T-helper 2 cell treated with Interferon-gamma antibody and Interleukin-4, amounts not matched to agents 100 ng/mL and 5 ng/mL, for 36 hours (primary cell): ENCODE data around the gene SERPINC1. TPM values are rescaled to one million over a fixed set of nuclear protein-coding genes. Genes with fewer than 3 reads are reported as not detected.
"Not testable (repeated sequence)": the region's sequence is repeated elsewhere in the genome, so short reads cannot be mapped to it uniquely, and the experiment has no call there.

Experiments
- intact Hi-C: fragments of 100-400 bp; cut with micrococcal nuclease; formaldehyde crosslinking; loops from one replicate; pipeline ENCODE4 v1.15.1; 2023
- total RNA-seq: library from RNA; stranded (reverse); gene quantifications from 2 replicates; pipeline ENCODE4 v1.2.3, GENCODE V29; 2022

SERPINC1 gene
- total RNA-seq: 0.18 and 0.43 TPM in 2 replicates

- intact Hi-C loops: no loop called here
Observed at GRCh38 chr1:173917149-173917548, at the start of gene SERPINC1. SERPINC1 (minus strand) TSS chr1:173917327; CDS start chr1:173917259, 68 bp downstream.

DNA sequence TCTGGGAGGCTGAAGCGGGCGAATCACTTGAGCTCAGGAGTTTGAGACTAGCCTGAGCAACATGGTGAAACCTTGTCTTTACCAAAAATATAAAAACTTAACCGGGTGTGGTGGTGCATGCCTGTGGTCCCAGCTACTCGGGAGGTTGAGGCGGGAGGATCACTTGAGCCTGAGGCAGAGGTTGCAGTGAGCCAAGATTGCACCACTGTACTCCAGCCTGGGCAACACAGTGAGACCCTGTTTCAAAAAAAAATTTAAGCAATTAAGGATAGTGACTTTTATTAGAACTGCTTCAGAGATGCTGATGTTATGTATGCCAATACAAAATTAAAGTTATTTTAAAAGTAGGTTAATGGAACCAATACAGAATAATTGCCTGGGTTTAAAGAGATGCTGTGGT is 48.8 kb upstream of the SERPINC1 start:
- intact Hi-C loops: not testable (repeated sequence)

DNA sequence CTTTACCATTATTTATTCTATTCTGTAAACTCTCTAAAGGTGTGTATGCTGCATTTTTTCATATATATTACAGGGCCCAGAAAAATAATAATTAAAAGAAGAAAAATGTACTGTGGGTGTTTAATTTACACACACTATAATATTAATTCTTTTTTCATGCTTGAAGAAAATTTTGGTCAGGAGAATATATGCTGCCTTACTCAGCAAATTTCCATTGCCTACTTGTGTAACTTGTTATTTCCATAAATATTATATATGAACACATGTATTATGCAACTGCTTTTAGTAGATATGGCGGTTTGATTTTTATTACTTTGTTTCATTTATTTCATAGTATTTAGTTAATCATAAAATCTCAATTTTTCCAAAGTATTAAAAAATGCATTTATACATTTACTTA is 46.4 kb upstream of the SERPINC1 start:
- intact Hi-C loops: no loop called here

- intact Hi-C loops: no loop called here
Observed at GRCh38 chr1:173960625-173961024, 43.5 kb upstream of the SERPINC1 start.

GRCh38 chr1:173954179-173954578 is 37.1 kb upstream of the SERPINC1 start:
- intact Hi-C loops: no loop called here

DNA sequence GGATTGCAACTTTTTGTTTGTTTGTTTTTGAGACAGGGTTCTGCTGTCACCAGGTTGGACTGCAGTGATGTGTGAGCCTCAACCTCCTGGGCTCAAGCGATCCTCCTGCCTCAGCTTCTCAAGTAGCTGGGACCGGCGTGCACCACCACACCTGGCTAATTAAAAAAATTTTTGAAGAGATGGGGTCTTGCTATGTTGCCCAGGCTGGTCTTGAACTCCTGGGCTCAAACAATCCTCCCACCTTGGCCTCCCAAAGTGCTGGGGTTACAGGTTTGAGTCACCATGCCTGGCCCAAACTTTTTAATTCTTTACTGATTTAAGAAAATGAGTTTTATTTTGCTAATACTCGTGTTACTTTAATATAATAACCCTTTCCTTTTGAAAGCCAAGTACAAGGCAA is 31.5 kb upstream of the SERPINC1 start:
- intact Hi-C loops: no loop called here

DNA sequence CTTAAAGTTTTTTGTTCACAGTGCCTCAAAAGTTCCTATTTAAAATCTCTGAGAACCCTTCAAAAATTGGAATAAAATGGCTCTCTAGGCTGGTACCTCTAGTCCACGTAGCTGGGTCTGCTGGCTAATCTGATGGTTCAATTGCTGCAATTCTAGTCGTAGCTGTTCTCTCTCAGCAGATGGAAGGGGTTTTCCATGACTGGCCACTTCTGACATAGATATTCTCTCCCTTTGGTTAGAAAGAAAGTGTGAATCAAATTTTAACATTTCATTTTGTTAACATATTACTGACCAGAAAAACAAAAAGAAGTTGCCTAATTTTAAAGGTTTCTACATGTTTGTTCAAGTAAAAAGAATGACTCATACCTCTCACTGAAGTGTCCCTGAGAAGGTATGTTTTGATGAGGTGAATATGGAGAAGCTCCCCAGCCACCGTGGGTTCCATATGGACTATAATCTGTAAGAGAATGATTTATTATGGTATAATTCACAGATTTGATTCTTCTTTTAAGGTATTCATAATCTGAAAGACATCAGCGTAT is 29.3 kb upstream of the SERPINC1 start:
- intact Hi-C loops: no loop called here

DNA sequence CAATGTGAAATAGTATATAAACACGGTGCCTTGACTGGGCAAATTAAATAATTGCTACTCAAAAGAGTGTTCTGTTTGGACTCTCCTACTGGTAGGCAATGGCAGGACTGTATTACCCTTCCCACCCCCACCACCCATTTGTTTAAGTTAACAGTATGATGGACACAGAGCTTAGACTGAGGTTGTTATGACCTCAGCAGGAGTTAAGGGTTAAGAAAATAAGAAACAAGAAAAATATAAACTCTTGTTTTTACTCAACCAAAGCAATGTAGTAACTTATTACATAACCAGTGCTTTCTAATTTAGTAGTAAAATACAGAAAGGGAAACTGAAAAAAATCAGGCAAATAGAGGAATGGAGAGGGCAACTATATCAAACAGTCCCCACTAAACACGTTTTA is 19.9 kb upstream of the SERPINC1 start:
- intact Hi-C loops: no loop called here

DNA sequence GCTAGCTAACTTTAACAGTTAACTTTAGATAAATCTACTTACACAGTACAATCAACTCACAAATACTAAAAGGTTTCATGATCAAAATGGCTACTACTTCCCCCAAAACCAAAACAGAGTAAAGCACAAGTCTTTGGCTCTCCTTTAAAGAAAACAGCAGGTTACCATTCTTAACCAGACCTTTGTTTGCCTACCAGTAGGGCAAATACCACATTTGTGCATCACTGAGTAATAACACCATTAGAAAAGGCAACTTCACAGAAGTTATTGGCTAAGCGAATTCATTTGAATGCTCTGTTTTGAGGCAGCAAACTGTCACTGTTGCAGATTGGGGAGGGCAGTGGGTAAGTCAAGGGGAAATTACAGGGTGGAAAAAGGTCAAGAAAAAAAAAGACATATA is 17.3 kb upstream of the SERPINC1 start:
- intact Hi-C loops: no loop called here

- intact Hi-C loops: not testable (repeated sequence)
Observed at GRCh38 chr1:173930541-173930940, 13.4 kb upstream of the SERPINC1 start.

DNA sequence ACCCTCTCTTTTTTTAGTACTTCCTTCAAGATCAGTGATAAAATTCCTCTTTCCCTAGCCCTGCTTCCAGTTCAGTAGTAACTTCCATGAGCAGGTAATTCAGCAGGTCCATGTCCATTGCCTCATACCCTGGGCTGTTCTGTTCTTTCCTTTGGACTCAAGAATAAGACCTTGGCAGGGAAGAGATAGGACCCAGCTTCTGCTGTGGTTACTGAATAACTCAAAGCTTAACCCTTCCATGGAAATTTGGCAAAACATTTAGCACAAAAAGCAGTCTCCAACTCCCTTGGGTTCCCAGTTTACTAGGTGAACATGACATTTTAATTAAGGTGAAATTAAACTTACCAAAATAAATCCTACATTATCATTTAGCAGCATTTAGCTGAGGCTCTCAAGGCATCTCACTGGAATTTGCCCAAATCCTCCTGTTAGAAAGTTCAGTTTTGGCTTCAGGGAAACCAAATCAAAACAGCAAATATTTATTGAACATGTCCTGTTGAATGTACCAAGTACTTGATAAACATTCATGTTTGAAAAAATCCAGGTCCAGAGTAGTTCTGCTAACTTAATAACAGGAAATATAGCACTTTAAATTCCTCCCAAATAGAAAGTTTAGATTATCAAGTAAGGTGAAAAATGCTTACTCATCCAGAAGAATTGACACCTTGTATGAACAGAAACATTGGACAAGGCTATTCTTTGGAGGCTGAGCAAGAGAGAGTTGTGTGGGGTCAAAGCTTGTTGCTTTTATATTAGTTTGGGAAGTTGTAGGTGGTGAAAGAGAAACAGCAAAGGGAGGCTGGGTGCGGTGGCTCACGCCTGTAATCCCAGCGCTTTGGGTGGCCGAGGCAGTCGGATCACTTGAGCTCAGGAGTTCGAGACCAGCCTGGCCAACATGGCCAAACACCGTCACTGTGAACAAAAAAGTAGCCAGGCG is 8.4 kb upstream of the SERPINC1 start:
- intact Hi-C loops: no loop called here

- intact Hi-C loops: no loop called here
Observed at GRCh38 chr1:173920861-173921260, 3.7 kb upstream of the SERPINC1 start.

DNA sequence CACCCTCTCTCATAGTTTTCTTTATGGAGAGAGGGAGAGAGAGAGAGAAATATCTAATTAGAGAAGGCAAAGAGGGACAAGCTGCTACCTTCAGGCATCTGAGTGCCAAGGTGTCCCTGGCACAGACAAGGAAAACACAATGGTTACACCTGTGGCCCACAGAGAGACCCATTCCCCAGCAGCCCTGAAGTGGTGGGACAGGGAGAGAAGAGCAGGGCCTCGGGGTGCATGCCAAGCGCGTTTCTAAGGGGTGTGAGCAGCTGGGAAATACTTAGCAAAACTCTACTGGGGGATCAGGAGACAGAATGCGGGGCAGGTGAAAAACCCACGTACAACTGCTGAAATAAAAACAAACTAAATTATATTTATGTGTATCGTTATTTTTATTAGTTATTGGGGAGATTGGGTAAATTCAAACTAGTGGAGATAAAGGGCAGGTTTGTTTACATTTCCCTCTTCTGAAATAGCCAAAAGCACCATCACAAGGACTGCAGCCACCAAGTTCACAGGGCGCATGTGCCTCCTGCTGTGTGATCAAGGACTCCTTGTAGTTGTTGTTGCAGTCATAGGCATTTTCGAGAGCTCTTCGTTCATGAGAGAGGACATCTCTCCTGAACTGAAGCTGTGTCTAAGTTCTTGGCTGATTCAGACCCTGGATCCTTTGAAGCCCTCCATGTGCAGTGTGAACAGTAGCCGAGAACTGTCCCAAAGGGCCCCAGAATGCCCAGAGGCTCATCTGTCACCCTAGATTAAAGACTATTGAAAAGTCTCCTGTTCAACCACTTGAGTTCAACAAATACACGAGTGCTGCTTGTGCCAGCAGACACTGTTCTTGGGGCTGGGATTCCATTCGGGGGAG is 737 bp upstream of the SERPINC1 start:
- intact Hi-C loops: no loop called here

DNA sequence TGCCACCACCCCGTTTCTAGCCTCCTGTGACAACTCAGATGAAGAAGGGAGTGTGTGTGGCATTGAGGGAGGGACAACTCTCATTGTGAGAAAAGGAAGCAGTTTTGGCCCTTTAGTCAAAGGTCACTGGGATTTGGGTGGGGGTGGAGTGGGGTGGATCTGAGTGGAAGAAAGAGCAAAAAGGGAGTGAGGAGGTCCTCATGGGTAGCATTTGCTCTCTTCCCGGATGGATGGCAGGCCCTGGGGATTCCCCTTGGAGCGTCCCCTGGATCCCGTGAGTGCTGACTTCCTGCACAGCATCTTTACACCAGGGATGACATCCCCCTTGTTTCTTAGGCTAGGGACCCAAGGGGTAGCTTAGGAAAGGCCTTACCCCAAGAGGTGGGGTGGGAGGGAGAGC is 460 bp downstream of the SERPINC1 start:
- intact Hi-C loops: no loop called here

DNA sequence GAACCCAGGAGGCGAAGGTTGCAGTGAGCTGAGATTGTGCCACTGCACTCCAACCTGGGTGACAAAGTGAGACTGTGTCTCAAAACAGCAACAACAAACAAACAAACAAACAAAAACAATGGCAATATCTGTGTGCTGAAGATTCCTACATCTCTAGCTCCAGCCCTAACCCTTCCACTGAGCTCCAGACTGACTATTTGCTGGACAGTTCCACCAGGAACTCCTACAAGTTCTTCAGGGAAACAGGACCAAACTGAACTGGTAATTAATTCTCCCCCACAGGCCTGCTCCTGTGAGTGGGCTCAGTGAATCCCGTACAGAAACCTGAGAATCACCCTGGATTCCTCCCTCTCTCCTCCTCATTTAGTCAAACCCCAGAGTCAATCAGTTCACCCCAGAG is 1.5 kb downstream of the SERPINC1 start:
- intact Hi-C loops: loop anchor here (2.0 kb wide), 1 partner anchor 47 kb away; the partner anchor contains the start of gene ZBTB37

GRCh38 chr1:173914366-173914871 is 2.7 kb downstream of the SERPINC1 start:
- intact Hi-C loops: loop anchor here (2.0 kb wide), 1 partner anchor 46 kb away; the partner anchor contains the start of gene ZBTB37

DNA sequence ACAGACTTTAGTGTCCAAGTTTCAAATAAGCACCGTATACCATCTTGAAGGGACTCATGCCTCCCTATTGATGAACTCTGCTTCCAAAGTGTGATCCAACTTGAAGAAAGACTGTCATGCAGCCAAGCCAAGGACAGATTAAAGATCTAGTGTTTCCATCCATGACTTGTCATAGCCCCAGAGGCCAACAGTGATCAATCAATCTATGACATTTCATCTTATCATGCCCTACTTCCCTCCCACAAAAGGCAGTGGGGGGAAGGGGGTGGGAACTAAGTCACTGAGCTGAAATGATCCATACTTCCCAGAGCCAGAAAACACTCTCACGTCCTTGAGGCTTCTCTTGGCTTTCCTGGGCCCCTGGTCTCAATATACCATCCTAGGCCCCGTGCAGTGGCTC is 4.0 kb downstream of the SERPINC1 start:
- intact Hi-C loops: no loop called here

GRCh38 chr1:173903827-173904531 is 13.1 kb downstream of the SERPINC1 start:
- intact Hi-C loops: no loop called here

DNA sequence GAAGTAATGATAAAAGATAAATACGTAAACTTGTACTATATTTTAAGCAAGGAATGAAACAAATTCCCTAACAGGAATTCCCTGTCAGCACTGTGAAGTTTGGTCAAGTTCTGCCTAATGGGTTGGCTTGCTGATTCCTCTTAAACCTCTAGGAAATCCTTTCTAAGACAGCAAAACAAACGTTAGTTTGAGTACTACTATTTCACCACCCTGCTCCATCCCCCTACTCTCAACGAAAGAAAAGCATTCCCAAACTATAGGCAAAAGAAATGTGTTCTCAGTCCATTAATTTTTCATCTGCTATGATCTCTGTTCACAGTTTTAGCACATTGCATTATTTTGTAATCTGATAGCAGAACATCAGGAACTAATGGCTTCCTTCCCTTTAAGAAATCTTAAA is 16.1 kb downstream of the SERPINC1 start:
- intact Hi-C loops: no loop called here

GRCh38 chr1:173900427-173900826 is 16.7 kb downstream of the SERPINC1 start:
- intact Hi-C loops: no loop called here

DNA sequence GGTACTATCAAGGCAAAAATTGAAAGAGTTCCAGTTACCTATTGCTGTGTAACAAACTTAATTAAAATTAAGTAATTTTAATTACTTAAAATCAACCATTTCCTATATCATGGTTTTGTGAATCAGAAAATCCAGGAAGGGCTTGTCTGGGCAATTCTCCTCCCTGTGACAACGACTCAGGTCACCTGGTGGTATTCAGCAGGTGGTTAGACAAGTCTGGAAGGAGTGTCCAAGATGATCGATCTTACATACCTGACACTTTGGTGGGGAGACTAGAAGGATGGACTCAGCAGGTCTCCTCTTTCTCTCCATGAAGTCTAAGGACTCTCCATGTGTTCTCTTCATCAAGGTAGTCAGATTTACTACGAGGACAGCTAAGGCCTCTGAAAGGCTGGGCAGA is 22.9 kb downstream of the SERPINC1 start:
- intact Hi-C loops: no loop called here
